Measurements from ENCODE around the gene CEP295NL.
"Not testable (repeated sequence)": the region's sequence is repeated elsewhere in the genome, so short reads cannot be mapped to it uniquely, and the experiment has no call there.

The CEP295NL gene

DNA sequence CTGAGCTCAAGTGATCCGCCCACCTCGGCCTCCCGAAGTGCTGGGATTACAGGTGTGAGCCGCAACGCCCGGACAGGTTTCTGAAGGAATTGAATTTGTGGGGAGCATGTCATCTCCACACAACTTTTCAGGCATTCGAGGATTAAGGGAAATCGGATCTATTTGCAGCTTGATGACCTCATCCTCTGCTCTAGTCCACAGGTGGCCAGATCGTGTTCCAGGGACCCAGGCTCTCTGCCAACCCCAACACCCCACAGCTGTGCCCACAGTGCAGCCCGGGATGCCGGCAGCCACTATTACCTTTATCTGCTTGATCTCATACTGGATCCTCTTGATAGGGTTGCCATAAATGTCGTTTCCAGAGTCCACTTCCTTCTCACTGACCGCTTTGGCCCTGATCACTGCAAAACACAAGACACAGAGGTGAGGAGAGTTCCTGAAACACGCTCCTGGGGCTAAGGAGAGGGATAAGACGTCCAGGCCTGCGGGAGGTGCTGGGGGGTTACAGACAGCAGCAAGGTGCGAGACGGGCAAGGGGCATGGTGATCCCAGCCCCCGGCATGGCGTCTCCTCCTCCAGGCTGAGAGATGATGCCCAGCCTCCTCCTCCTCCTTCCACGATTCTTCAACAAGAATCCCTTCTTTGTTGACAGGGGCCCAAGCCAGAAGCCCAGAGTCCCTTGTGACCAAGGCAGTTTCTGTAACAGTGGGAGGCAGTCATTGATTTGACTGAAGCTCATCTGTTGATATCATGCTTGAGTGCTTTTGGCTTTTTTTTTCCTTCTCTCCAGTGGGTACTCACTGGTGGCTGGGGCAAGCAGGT, 29.3 kb downstream of the CEP295NL start:
- DNase-seq (ENCODE audit: insufficient read length, low spot score) (no peak), FAIRE-seq (no peak)
- TF ChIP-seq POLR2A (IDR thresholded peaks at IDR 0.05; ENCODE audit: low read depth, low read length): no peak
- TF ChIP-seq TAF1 (IDR thresholded peaks at IDR 0.05; ENCODE audit: low read depth, low read length): no peak
- TF ChIP-seq POU2F2 (IDR thresholded peaks at IDR 0.05; ENCODE audit: low read depth, low read length): no peak
- no peak for TF ChIP-seq PAX5 (IDR thresholded peaks at IDR 0.05; ENCODE audit: insufficient read depth, low read length, severe bottlenecking)
- no peak for TF ChIP-seq POLR2AphosphoS5 (IDR thresholded peaks at IDR 0.05; ENCODE audit: low read depth, low read length)
- TF ChIP-seq SPI1 (IDR thresholded peaks at IDR 0.05; ENCODE audit: low read depth, low read length): no peak

DNA sequence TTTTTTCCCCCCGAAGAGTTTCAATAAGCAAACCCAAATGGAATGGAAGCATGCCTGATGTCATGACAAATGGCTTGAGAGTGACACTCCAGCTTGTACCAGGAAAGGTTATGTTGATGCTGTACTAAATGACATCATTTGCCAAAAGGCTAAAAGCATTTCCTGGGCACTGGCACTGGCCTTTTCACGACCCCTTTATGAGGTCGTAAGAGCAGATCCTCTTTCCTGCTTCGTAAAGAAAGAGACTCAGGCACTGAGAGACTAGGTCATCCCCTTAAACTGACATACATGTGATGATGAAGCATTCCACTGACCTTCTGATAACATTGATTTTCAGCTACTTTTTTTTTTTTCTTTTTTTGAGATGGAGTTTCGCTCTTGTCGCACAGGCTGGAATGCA, 30.5 kb downstream of the CEP295NL start:
- TF ChIP-seq SPI1 (IDR thresholded peaks at IDR 0.05; ENCODE audit: low read depth, low read length) (no peak), TAF1 (IDR thresholded peaks at IDR 0.05; ENCODE audit: low read depth, low read length) (no peak), POLR2AphosphoS5 (IDR thresholded peaks at IDR 0.05; ENCODE audit: low read depth, low read length) (no peak), PAX5 (IDR thresholded peaks at IDR 0.05; ENCODE audit: insufficient read depth, low read length, severe bottlenecking) (no peak), POLR2A (IDR thresholded peaks at IDR 0.05; ENCODE audit: low read depth, low read length) (no peak), POU2F2 (IDR thresholded peaks at IDR 0.05; ENCODE audit: low read depth, low read length) (no peak)
- FAIRE-seq (no peak), DNase-seq (ENCODE audit: insufficient read length, low spot score) (no peak)

DNA sequence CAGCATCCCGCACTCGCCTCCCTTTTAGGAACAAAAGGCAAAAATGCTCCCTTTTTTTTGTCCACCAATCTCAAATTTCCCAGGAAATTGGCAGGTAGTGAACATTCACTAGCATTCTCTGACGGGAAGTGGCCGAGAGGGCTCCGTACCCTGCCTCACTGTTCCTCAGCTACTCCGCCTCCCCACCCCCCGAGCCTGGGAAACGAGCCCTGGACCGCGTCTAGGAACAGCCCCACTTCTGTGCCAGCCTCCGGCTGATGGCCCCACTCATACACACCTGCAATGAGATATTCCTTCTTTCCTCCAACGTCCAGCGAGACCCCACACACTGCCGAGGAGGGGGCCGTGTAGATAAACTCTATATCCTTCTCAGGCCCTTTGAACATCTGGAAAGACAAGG, 32.4 kb downstream of the CEP295NL start:
- no peak for FAIRE-seq
- DNase-seq (ENCODE audit: insufficient read length, low spot score): no peak
- TF ChIP-seq TAF1 (IDR thresholded peaks at IDR 0.05; ENCODE audit: low read depth, low read length) (no peak), PAX5 (IDR thresholded peaks at IDR 0.05; ENCODE audit: insufficient read depth, low read length, severe bottlenecking) (no peak), POLR2A (IDR thresholded peaks at IDR 0.05; ENCODE audit: low read depth, low read length) (no peak), SPI1 (IDR thresholded peaks at IDR 0.05; ENCODE audit: low read depth, low read length) (no peak), POLR2AphosphoS5 (IDR thresholded peaks at IDR 0.05; ENCODE audit: low read depth, low read length) (no peak), POU2F2 (IDR thresholded peaks at IDR 0.05; ENCODE audit: low read depth, low read length) (no peak)

DNA sequence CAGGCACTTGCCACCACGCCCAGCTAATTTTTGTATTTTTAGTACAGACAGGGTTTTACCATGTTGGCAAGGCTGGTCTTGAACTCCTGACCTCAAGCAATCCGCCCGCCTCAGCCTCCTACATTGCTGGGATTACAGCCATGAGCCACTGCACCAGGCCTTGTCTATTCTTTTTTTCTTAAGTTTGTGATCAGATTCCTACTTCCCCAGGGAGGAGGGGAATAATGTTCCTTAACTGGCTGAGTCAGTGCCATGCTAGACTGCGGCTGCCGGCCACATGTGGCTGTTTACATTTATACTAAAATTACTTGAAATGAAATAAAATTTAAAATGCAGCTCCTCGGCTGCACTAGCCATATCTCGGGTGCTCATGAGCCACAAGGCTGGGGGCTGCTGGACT, 34.6 kb downstream of the CEP295NL start:
- DNase-seq (ENCODE audit: insufficient read length, low spot score): no peak
- TF ChIP-seq POU2F2 (IDR thresholded peaks at IDR 0.05; ENCODE audit: low read depth, low read length) (no peak), SPI1 (IDR thresholded peaks at IDR 0.05; ENCODE audit: low read depth, low read length) (no peak), POLR2A (IDR thresholded peaks at IDR 0.05; ENCODE audit: low read depth, low read length) (no peak), PAX5 (IDR thresholded peaks at IDR 0.05; ENCODE audit: insufficient read depth, low read length, severe bottlenecking) (no peak), TAF1 (IDR thresholded peaks at IDR 0.05; ENCODE audit: low read depth, low read length) (no peak), POLR2AphosphoS5 (IDR thresholded peaks at IDR 0.05; ENCODE audit: low read depth, low read length) (no peak)
- no peak for FAIRE-seq

DNA sequence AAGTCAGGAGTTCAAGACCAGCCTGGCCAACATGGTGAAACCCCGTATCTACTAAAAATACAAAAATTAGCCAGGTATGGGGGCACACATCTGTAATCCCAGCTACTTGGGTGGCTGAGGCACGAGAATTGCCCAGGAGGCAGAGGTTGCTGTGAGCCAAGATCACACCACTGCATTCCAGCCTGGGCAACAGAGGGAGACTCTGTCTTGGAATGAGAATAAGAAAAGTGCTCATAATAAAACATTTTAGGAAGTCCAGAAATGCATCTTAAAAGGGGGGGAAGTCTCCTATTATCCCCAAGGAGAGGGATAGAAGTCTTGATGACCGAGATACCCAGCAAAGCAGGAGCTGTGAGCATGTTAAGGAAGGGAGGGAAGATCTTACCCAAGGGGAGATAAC, 36.0 kb downstream of the CEP295NL start:
- FAIRE-seq; DNase-seq (ENCODE audit: insufficient read length, low spot score): not testable (repeated sequence)

DNA sequence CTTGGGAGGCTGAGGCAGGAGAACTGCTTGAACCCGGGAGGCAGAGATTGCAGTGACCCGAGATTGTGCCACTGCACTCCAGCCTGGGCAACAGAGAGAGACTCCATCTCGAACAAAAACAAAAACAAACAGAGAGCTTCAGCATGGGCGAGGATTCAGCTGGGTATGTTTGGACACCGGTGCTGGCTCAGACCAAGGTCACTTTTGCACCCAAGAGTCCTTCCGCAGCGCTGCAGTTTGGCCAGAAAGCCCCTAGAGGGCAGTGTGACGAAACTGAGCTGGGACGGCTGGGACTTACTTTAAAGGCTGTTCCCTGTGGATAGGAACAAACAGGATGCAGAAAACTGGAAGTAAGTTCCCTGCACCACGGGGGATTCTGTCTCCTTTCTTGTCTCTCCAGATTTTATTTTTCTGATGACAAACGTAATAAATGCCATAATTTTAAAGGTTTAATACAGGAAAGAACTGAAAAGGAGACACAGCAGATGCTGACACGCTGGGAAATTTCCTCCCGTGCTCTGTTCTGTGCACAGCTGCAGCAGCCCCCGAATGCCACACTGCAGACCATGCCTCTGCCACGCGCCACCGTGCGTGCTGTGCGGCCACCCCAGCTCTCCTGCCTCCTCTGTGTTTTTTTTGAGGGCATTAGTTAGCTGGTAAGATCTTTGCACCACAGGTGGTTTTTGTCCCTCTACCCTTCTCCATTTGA, 37.2 kb downstream of the CEP295NL start:
- peak; percentile 53 for DNase-seq (ENCODE audit: insufficient read length, low spot score)
- TF ChIP-seq TAF1 (IDR thresholded peaks at IDR 0.05; ENCODE audit: low read depth, low read length) (no peak), POU2F2 (IDR thresholded peaks at IDR 0.05; ENCODE audit: low read depth, low read length) (no peak), SPI1 (IDR thresholded peaks at IDR 0.05; ENCODE audit: low read depth, low read length) (no peak), POLR2AphosphoS5 (IDR thresholded peaks at IDR 0.05; ENCODE audit: low read depth, low read length) (no peak), PAX5 (IDR thresholded peaks at IDR 0.05; ENCODE audit: insufficient read depth, low read length, severe bottlenecking) (no peak), POLR2A (IDR thresholded peaks at IDR 0.05; ENCODE audit: low read depth, low read length) (no peak)
- peak; percentile 74 for FAIRE-seq

DNA sequence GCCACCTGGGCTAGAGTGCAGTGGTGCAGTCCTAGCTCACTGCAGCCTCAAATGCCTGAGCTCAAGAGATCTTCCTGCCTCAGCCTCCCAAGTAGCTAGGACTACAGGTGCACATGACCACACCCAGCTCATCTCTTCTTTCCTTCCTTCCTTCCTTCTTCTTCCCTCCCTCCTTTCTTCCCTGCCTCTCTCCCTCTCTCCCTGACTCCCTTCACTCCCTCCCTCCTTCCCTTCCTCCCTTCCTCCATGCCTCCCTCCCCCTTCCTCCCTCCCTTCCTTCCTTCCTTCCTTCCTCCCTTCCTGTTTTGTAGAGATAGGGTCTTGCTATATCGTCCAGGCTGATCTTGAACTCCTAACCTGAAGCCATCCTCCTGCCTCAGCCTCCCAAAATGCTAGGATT, 38.9 kb downstream of the CEP295NL start:
- DNase-seq (ENCODE audit: insufficient read length, low spot score): no peak
- TF ChIP-seq SPI1 (IDR thresholded peaks at IDR 0.05; ENCODE audit: low read depth, low read length) (no peak), TAF1 (IDR thresholded peaks at IDR 0.05; ENCODE audit: low read depth, low read length) (no peak), POU2F2 (IDR thresholded peaks at IDR 0.05; ENCODE audit: low read depth, low read length) (no peak), POLR2AphosphoS5 (IDR thresholded peaks at IDR 0.05; ENCODE audit: low read depth, low read length) (no peak), PAX5 (IDR thresholded peaks at IDR 0.05; ENCODE audit: insufficient read depth, low read length, severe bottlenecking) (no peak), POLR2A (IDR thresholded peaks at IDR 0.05; ENCODE audit: low read depth, low read length) (no peak)
- no peak for FAIRE-seq

DNA sequence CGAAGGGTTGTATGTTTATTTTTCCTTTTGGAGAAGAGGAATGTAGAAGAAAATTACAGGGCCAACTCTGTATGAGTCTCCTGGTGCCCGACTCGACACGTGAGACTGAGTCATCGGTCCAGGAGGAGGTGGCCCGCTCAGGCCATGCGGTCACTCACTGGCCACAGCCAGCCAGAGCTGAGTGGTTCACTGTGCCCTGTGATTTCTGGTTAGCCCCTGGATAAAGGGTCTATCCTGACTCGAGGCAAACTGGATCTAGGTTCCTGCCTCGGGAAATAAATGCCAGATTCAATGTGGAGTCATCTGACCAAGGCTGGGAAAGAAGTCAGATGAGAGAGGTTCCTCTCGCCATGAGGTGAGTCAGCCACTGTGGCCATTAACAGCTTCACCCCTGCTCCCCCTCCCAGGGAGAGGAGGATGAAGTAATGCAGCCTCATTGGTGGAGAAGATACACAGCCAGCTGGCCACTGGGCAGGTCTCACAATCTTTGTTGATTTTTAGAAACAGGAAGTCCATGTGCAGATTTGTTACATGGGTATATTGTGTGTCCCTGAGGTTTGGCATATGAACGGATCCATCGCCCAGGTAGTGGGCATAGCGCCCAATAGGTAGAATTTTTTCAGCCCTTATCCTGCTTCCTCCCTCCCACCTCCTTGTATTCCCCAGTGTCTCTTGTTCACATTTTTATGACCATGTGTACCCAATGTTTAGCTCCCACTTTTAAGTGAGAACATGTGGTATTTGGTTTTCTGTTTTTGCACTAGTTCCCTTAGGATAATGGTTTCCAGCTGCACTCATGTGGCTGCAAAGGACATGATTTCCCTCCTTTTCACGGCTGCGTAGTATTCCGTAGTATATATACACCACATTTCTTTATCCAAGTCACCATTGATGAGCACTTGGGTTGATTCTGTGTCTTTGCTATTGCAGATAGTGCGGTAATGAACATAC, 40.7 kb downstream of the CEP295NL start:
- no peak for DNase-seq (ENCODE audit: insufficient read length, low spot score)
- TF ChIP-seq TAF1 (IDR thresholded peaks at IDR 0.05; ENCODE audit: low read depth, low read length): no peak
- 0 out of 2 replicates have a peak, but pooled peaks have one; percentile 4 for TF ChIP-seq SPI1 (IDR thresholded peaks at IDR 0.05; ENCODE audit: low read depth, low read length)
- FAIRE-seq: no peak

DNA sequence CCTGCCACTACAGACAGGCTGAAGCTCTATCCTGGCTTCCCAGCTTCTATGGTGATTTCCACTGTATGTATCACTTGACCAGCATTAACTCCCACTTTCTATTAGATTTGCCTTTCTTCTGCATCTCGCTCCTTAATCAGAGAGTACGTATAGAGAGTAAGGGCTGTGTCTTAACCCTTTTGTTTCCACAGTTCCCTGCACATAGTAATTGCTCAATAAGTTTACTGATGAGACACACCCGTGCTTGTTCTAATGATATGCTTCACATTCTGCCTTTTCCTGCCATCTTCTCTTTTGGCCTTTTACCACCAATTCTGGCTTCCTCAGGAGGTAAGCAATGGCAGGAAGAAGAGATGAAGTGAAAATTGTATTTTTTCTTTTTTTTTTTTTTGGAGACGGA, 41.8 kb downstream of the CEP295NL start:
- FAIRE-seq (no peak), DNase-seq (ENCODE audit: insufficient read length, low spot score) (no peak)
- TF ChIP-seq TAF1 (IDR thresholded peaks at IDR 0.05; ENCODE audit: low read depth, low read length) (no peak), POLR2AphosphoS5 (IDR thresholded peaks at IDR 0.05; ENCODE audit: low read depth, low read length) (no peak), SPI1 (IDR thresholded peaks at IDR 0.05; ENCODE audit: low read depth, low read length) (no peak), POLR2A (IDR thresholded peaks at IDR 0.05; ENCODE audit: low read depth, low read length) (no peak), PAX5 (IDR thresholded peaks at IDR 0.05; ENCODE audit: insufficient read depth, low read length, severe bottlenecking) (no peak), POU2F2 (IDR thresholded peaks at IDR 0.05; ENCODE audit: low read depth, low read length) (no peak)
